22Rv1 (cell line): ENCODE measurements around the gene ATP1A1.

Experiments used
- H3K27ac ChIP-seq: fragments of 450-650 bp; 2 replicates; pipeline ENCODE4 v1.5.1; 2017
- ZFX ChIP-seq: fragments of 450-650 bp; IDR thresholded peaks from 2 replicates; pipeline ENCODE4 v1.6.1; 2017; ENCODE audit warnings: antibody characterized with exemption, borderline replicate concordance
- TF ChIP-seq, protein P1 (sequence below): fragments of 450-650 bp; IDR thresholded peaks from 2 replicates; pipeline ENCODE4 v1.5.1; 2017; ENCODE audit warnings: mild to moderate bottlenecking

ATP1A1 gene

DNA sequence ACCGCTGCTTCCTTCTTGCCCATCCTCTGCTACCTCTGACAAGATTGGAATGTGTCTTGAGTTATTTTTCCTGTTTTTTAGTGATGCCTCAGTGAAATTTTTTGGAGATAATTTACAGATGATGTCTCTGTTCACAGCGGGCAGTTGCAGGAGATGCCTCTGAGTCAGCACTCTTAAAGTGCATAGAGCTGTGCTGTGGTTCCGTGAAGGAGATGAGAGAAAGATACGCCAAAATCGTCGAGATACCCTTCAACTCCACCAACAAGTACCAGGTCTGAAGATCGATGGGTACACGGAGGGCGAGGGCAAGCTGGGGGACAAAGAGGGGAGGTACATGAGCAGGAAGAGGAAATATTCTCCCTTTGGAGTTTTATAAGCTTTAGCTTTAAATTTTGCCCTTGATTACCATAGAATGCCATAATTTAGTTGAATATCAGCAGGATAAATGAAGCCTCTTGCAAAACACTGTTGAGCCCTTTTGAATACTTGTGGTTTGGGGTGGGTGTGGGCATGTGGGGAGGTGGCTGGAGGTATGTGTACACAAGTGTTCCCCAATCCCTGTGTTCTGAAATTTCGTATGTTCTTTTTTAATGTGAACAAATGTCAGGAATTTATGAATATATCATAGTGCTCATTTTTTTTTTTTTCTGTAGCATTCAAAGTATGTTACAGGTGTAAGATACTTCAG is 19.8 kb downstream of the ATP1A1 start:
- no peak for TF ChIP-seq ZFX
- TF ChIP-seq, protein P1, sequence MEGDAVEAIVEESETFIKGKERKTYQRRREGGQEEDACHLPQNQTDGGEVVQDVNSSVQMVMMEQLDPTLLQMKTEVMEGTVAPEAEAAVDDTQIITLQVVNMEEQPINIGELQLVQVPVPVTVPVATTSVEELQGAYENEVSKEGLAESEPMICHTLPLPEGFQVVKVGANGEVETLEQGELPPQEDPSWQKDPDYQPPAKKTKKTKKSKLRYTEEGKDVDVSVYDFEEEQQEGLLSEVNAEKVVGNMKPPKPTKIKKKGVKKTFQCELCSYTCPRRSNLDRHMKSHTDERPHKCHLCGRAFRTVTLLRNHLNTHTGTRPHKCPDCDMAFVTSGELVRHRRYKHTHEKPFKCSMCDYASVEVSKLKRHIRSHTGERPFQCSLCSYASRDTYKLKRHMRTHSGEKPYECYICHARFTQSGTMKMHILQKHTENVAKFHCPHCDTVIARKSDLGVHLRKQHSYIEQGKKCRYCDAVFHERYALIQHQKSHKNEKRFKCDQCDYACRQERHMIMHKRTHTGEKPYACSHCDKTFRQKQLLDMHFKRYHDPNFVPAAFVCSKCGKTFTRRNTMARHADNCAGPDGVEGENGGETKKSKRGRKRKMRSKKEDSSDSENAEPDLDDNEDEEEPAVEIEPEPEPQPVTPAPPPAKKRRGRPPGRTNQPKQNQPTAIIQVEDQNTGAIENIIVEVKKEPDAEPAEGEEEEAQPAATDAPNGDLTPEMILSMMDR, result no peak

DNA sequence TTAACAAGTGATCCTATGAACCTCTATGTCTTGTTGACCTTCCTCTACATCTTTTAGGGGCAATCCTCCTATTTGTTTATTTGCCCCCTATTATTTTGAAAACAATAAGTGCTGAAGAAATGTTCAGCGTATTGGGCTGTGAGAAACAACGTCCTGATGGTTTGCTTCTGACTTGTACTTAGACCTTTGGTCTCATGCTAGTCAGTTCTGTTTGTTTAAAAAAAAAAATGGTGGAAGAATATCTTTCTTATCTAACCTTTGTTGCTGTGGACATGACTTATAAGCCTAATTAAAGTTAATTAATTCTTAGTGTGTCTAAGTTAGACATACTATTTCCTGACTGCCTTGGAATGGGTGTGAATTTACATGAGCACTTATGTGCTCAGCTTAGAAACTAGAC is 20.7 kb downstream of the ATP1A1 start:
- no peak overlapping the region for H3K27ac ChIP-seq
- TF ChIP-seq ZFX, result no peak
- TF ChIP-seq, protein P1, result no peak

More for the DNA sequence above, 19.8 kb downstream of the ATP1A1 start:
- no peak overlapping the region for H3K27ac ChIP-seq

DNA sequence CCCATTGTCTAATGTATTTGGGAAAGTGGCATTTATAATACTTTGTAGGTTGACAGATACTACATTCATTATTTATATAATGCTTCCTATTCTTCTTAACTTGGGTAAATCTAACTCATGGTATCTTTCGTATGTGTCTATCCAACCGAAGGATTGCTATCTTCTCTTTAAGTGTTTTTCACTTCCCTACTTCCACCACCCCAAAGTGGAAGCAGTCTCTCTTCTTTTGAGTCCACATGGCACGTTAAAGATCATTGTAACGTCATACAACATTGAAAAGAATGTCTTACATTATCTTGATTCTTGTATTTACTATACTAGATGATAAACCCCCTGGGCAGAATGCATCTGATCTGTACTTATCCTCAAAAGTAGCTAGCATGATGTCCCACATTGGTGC is 21.2 kb downstream of the ATP1A1 start:
- no peak overlapping the region for H3K27ac ChIP-seq
- TF ChIP-seq, protein P1, result no peak
- no peak for TF ChIP-seq ZFX

GRCh38 chr1:116396769-116397168 is 23.7 kb downstream of the ATP1A1 start:
- no peak overlapping the region for H3K27ac ChIP-seq
- TF ChIP-seq ZFX, result no peak
- TF ChIP-seq, protein P1, result no peak

DNA sequence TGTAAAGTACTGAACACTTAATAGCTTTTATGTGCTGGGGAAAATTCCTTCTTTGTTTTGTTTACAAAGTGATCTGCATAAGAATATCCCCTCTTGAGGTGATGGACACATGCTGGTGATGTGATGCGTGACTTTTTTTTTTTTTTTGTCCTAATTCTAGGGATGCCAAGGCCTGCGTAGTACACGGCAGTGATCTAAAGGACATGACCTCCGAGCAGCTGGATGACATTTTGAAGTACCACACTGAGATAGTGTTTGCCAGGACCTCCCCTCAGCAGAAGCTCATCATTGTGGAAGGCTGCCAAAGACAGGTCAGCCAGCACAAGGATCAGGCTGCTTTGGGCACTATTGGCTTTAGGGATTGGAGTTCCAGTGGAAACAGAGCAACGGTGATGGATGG is 24.7 kb downstream of the ATP1A1 start:
- TF ChIP-seq, protein P1, result no peak
- no peak for TF ChIP-seq ZFX
- H3K27ac ChIP-seq, result no peak overlapping the region

DNA sequence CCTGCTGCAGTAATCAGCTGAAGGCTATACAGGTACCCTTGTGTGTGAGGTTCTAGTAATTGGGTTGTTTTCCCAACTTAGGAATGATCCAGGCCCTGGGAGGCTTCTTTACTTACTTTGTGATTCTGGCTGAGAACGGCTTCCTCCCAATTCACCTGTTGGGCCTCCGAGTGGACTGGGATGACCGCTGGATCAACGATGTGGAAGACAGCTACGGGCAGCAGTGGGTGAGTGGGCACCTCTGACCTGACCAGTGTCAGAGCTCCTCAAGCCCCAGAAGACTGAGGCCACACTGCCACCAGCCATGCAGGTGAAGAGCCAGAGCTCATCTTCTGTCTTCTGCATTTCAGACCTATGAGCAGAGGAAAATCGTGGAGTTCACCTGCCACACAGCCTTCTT is 27.7 kb downstream of the ATP1A1 start:
- TF ChIP-seq, protein P1, result no peak
- TF ChIP-seq ZFX, result no peak
- H3K27ac ChIP-seq, result no peak overlapping the region

DNA sequence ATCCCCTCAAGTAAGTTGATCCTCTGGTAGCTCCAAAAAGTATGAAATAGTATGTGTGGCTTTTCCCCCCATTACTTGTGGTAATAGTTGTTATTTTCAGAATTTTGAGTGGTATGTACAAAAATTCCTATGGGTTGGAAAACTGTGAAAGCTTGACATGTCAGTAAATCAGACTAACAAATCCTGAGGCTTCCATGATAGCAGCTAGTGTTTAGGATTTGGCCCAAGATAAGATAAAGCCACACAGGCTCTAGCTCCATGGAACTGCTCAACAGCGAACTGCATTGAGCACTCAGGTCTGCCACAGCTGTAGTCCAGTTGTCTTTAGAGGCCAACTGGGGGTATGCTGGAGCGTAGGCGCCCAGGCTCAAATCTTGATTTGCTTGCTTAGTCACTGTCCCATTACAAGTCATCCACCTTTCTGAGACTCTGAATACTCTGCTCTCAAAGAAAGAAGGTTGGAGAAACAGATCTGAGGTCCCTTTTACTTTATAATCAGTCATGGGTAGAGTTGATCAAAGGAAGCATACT is 28.7 kb downstream of the ATP1A1 start:
- no peak overlapping the region for H3K27ac ChIP-seq
- TF ChIP-seq ZFX, result no peak
- TF ChIP-seq, protein P1, result no peak
